Breast epithelium (tissue), 3 donors: ENCODE measurements around the gene RNF150.

Experiments
- POLR2AphosphoS5 ChIP-seq, 3 donors: sonication (generic); formaldehyde crosslinking; IDR thresholded peaks; one replicate each; pipeline ENCODE4 v1.6.1; 2017; ENCODE audit warnings: antibody characterized with exemption in 3 of 3
- TF ChIP-seq, protein P1 (sequence below), 3 donors: fragments of 450-650 bp; IDR thresholded peaks; one replicate each; pipeline ENCODE4 v1.5.1; 2016 to 2017; ENCODE audit warnings: antibody characterized with exemption in 3 of 3, mild to moderate bottlenecking in 3 of 3, moderate library complexity in 3 of 3

- TF ChIP-seq POLR2AphosphoS5 (IDR thresholded peaks at IDR 0.05): no peak
- TF ChIP-seq, protein P1, sequence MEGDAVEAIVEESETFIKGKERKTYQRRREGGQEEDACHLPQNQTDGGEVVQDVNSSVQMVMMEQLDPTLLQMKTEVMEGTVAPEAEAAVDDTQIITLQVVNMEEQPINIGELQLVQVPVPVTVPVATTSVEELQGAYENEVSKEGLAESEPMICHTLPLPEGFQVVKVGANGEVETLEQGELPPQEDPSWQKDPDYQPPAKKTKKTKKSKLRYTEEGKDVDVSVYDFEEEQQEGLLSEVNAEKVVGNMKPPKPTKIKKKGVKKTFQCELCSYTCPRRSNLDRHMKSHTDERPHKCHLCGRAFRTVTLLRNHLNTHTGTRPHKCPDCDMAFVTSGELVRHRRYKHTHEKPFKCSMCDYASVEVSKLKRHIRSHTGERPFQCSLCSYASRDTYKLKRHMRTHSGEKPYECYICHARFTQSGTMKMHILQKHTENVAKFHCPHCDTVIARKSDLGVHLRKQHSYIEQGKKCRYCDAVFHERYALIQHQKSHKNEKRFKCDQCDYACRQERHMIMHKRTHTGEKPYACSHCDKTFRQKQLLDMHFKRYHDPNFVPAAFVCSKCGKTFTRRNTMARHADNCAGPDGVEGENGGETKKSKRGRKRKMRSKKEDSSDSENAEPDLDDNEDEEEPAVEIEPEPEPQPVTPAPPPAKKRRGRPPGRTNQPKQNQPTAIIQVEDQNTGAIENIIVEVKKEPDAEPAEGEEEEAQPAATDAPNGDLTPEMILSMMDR (IDR thresholded peaks at IDR 0.05): no peak
These were observed 14.9 kb downstream of the RNF150 start for GRCh38 chr4:141118381-141118780.
